Measurements from ENCODE around the gene SERPIND1.

The SERPIND1 gene

DNA sequence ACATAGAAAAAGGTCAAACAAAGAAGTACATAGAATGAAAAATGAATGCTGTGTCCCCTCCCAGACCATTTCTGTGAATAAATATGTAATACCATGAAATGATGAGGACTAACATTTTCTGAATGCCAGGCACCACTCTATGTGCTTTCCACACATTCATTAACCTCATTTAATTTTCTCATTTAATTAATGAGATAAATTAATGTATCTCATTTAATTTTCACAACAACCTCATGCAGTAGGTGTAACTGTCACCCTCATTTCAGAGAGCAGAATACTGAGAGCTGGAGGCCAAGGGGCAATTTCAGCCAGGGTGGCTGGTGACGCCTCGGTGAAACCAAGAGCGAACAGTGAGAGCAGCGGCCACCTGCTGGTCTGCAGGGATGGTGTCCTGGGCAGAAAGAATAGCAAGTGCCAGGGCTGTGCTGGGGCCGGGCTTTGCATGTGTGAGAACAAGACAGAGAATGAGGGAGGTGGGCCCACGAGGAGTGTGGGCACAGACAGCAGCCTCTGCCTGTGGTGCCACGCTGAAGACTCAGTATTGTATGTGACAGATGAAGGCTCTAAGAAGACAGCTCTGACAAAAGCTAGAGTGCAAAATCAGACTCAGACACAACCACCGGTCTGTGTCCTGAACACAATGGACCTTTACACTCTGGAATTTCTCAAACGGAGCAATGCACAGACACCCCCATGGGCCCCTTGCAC, 1.8 kb upstream of the SERPIND1 start:
- no peak for DNase-seq (ENCODE audit: low read depth in 2 of 2)

DNA sequence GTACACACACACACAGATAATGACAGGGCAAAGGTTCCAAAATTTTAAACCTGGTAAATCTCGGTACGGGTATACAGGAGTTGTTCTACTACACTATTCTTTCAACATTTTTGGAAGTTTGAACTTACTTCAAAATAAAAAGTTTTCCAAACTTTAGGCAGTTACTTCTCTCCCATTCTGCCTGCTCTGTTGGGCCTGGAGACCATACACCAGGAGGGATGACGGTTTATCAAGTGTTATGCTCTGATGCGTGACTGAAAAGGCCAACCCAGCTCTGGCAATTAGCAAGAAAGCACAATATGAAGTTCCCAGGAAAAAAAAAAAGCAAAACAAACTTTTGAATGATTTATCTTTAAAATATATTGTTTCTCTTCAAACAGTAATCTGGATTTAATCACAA, 969 bp downstream of the SERPIND1 start:
- no peak for DNase-seq (ENCODE audit: low read depth in 2 of 2)

DNA sequence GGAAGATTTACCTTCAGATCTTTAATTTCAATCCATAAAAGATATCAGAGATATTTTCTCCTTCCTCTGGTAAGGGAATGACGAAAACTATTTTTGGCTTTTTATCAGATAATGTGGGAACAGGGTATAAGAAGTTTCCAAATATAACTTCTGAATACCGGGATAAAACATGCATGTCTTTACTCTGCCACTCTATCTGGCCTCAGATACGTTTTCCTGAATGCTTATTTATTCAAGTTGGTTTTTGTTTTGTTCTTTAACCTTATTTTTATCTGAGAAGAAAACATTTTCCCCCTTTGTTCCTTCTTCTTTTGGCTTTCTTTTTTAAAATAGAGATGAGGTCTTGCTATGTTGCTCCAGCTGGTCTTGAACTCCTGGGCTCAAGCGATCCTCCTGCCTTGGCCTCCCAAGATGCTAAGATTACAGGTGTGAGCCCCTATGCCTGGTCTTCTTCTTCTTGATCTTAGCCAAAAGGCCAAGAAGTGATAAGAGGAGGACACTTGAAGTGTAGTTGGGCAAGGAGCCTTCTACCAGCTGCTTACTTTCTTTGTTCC, 1.5 kb downstream of the SERPIND1 start:
- no peak for DNase-seq (ENCODE audit: low read depth in 2 of 2)

DNA sequence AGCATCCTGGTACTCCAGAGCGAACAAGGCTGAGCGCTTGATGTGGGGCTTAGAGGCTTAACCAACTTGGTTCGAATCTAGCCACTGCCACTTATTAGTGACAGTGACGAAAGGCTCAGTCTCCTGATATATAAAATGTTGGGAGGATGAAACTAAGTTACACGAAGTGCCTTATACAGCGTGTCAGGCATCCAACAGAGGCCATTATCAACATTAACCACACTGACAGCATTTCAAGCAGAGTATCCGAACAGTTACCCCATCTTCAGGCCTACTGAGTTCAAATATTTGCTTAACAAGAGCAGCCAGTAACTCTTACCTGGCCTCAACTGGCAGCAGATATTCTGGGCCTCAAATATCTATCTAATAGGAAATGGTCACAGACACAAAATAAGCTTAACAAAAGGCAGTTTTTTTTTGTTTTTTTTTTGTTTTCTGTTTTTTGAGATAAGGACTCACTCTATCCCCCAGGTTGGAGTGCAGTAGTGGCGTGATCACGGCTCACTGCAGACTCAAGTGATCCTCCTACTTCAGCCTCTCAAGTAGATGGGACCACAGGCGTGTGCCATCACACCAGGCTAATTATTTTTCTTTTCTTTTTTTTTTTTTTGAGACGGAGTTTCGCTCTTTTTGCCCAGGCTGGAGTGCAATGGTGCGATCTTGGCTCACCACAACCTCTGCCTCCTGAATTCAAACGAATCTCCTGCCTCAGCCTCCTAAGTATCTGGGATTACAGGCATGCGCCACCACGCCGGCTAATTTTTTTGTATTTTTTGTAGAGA, 2.9 kb downstream of the SERPIND1 start:
- DNase-seq (ENCODE audit: low read depth in 2 of 2): no peak

DNA sequence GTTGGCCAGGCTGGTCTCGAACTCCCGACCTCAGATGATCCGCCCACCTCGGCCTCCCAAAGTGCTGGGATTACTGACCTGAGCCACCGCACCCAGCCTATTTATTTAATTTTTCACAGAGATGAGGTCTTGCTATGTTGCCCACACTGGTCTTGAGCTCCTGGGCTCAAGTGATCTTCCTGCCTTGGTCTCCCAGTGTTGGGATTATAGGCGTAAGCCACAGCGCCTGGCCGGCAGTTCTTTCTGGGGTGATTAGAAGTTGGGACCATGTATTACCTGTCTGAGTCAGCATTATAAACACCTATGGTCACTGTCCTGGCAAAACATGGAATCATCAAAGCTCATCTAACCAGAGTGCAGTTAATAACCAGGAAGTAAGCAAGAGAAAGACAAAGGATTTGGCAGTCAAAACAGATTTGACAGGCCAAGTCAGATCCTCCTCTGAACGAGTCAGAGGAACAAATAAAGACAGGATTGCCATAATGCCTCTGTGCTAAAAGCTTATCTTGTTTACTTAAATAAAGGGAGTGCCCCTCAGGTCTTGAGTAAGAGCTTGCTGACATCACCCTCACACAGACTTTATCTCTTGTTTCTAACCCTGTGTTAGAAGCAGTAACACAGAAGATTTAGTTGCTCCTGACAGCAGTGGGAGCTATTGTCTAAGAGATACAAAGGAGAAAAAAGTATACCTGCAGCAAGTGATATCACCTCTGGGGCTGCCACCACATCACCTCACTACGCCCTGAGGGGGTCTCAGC, 3.7 kb downstream of the SERPIND1 start:
- no peak for DNase-seq (ENCODE audit: low read depth in 2 of 2)

DNA sequence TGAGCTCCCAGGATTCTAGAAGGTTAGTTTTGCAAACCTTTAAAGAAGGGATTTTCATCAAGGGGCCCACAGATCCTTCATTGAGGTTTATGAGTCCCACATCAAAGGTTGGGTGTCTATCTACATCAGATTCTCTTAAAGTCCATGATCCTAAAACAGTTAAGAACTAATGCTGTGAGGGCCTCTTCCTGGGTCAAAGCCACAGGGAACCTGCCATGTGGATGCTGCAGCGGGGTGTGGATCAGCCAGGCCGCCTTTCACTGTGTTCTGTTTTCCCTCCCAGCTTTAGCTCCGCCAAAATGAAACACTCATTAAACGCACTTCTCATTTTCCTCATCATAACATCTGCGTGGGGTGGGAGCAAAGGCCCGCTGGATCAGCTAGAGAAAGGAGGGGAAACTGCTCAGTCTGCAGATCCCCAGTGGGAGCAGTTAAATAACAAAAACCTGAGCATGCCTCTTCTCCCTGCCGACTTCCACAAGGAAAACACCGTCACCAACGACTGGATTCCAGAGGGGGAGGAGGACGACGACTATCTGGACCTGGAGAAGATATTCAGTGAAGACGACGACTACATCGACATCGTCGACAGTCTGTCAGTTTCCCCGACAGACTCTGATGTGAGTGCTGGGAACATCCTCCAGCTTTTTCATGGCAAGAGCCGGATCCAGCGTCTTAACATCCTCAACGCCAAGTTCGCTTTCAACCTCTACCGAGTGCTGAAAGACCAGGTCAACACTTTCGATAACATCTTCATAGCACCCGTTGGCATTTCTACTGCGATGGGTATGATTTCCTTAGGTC, 5.3 kb downstream of the SERPIND1 start:
- no peak for DNase-seq (ENCODE audit: low read depth in 2 of 2)

DNA sequence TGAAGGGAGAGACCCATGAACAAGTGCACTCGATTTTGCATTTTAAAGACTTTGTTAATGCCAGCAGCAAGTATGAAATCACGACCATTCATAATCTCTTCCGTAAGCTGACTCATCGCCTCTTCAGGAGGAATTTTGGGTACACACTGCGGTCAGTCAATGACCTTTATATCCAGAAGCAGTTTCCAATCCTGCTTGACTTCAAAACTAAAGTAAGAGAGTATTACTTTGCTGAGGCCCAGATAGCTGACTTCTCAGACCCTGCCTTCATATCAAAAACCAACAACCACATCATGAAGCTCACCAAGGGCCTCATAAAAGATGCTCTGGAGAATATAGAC, 5.9 kb downstream of the SERPIND1 start:
- no peak for DNase-seq (ENCODE audit: low read depth in 2 of 2)

DNA sequence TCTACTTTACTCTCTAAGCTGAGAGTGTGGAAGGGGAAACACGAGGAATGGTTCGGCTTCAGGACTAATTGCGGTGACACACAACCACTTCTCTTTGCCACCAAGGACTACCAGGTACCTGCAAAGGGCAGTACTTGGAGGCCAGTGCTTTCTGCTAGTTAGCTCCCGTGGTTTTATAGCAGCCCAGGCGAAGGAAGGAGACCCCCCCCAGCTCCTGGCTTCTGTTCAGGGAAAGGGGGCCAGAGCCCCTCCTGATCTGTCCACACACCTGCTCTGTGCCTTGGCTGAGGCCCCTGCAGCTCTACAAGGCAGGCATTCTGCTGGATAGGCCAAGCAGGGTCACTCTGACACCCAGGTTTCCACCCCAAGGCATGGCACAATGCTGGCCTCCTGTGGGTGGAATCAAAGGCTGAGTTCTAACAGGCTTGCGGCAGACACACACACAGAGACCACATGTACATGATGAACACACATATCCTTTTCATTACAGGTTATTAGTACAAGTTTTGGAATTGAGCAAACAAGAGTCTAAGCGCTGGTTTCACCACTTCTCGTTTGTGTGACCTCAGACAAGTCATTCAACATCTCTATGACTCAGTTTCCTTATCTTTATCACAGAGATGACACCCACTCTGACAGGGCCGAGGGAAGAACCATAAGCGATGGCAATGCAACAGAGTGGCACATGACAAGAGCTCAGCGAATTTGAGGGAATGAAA, 7.5 kb downstream of the SERPIND1 start:
- no peak for DNase-seq (ENCODE audit: low read depth in 2 of 2)

DNA sequence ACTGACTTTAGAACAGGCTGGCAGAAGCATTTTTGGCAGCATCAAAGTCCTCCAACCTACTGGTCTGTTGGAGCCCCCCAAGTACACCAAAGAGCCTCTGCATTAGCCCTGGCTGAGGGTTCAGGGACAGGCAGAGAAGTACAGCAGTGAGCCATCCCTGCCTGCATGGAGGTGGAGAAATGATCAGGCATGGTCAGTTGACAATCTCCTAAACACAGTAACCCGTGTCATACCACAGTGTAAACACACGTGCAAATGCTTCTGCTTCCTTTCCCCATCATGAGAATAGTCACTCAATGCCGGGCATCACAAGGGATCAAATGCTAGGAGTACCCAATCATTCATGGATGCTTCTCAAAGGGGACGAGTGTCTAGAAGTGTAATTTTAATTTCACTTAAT, 8.2 kb downstream of the SERPIND1 start:
- DNase-seq (ENCODE audit: low read depth in 2 of 2): no peak

DNA sequence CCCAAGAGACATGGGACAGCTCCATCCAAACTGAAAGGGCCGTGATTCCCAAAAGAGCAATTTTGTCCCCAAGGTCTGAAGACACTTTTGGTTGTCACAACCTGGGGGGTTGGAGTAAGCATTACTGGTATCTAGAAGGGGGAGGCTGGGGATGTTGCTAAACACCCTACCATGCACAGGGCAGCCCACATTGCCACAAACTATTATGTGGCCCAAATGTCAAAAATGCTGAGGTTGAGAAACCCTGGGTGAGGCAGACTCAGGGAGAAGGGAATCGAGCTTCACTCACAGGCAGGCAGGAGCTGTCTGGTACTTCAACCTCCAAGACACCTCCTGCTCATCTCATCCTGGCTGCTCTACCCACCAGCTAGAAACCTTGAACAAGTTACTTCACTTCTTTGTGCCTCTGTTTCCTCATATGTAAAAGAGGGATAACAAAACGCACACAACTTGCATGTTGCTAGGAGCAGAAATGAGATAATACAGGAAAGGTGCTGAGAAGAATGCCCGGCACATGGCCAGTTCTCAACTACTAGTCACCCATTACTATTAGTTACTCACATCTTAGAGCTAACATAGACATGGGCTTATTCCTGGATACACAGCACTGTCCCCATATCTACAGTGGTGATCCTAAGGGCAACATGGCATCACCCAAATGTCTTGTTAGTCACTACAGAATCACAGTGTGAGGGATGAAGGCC, 8.8 kb downstream of the SERPIND1 start:
- DNase-seq (ENCODE audit: low read depth in 2 of 2): no peak

DNA sequence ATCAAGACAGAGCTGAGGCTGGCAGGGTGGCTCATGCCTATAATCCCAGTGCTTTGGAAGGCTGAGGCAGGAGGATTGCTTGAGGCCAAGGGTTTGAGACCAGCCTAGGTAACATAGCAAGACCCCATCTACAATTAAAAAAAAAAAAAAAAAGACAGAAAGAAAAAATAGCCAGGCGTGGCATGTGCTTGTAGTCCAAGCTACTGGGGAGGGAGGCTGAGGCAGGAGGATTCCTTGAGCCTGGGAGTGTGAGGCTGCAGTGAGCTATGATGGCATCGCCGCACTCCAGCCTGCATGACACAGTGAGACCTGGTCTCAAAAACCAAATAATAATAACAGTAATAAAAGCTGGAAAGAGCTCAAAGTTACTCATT, 9.4 kb downstream of the SERPIND1 start:
- no peak for DNase-seq (ENCODE audit: low read depth in 2 of 2)

DNA sequence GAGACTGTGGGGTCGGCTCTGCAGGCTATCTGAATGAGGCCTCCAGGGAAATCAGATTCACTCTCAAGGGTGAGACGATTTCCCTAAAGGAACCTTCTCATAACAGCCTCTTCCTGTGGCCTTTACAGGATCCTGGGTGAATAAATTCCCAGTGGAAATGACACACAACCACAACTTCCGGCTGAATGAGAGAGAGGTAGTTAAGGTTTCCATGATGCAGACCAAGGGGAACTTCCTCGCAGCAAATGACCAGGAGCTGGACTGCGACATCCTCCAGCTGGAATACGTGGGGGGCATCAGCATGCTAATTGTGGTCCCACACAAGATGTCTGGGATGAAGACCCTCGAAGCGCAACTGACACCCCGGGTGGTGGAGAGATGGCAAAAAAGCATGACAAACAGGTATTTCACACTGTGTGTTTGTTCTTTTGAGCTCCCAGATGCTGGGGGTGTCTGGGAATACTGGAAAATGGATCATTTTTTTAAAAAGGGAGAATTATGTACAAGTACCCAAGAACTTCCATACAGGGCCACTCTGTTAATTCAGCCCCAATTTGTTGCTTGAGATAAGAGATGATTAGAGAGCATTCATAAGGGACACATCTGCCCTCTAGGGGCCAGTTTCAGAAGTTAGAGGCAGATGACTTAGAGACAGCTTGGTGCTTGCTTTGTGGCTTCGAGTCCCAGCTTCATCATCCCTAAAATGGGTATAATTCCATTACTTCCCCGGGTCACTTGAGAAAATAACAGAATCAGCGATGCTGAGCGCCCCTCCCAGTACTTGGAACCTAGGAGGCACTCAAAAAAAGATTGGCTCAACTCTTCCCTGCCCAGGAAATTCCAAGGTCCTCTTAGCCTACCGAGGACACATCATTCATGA, 10.2 kb downstream of the SERPIND1 start:
- DNase-seq (ENCODE audit: low read depth in 2 of 2): peak in 1 of 2 experiments; percentile 28

DNA sequence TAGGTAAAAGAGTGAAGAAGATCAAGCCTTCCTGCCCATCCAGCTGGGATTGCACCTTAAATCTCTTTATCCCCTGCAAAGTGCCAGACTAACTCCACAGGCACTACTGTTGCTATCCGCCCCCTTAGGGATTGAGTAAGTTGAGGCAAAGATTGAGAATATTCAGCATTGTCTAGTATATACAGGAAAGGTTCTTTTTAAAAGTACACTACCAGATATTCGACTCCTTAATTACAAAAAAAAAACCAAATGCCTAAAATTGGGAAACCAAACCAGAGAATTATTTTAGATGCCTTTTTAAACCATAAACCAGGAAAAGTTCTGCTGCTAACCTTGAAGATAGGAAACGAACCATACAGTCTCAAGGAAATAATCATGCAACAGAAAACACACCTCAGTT, 11.5 kb downstream of the SERPIND1 start:
- no peak for DNase-seq (ENCODE audit: low read depth in 2 of 2)

DNA sequence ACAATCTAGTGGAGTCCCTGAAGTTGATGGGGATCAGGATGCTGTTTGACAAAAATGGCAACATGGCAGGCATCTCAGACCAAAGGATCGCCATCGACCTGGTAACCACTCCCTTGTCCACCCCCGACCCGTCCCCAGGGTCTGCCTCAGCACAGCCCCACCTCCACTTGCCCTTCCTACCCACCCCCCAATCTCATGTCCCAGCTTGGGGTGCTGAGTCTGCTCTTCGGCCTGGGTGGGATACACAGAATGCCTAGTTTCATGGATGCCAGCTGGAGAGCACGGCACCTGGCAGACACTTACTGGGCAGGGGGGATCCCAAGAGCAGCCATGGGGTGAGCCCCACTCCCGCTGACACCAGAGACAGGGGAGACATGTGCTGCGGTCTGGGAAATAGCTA, 12.1 kb downstream of the SERPIND1 start:
- no peak for DNase-seq (ENCODE audit: low read depth in 2 of 2)

DNA sequence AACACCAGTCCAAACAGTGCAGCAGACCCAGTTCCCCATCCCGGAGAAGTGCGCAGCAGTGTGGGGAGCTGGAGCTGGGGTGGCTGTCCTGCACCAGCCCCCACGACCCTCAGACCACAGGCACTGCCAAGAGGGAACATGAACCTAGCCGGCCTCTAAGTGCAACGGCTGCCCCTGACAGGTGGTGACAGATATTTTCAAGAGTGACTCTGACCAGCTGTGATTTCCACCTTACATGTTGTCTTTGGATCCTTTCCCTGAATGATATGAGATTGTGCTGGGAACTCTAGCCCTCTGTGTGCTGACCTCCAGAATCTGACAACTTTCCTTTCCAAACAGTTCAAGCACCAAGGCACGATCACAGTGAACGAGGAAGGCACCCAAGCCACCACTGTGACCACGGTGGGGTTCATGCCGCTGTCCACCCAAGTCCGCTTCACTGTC, 12.6 kb downstream of the SERPIND1 start:
- DNase-seq (ENCODE audit: low read depth in 2 of 2): no peak

DNA sequence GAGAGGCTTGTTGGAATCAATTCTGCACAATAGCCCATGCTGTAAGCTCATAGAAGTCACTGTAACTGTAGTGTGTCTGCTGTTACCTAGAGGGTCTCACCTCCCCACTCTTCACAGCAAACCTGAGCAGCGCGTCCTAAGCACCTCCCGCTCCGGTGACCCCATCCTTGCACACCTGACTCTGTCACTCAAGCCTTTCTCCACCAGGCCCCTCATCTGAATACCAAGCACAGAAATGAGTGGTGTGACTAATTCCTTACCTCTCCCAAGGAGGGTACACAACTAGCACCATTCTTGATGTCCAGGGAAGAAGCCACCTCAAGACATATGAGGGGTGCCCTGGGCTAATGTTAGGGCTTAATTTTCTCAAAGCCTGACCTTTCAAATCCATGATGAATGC, 13.3 kb downstream of the SERPIND1 start:
- DNase-seq (ENCODE audit: low read depth in 2 of 2): no peak

DNA sequence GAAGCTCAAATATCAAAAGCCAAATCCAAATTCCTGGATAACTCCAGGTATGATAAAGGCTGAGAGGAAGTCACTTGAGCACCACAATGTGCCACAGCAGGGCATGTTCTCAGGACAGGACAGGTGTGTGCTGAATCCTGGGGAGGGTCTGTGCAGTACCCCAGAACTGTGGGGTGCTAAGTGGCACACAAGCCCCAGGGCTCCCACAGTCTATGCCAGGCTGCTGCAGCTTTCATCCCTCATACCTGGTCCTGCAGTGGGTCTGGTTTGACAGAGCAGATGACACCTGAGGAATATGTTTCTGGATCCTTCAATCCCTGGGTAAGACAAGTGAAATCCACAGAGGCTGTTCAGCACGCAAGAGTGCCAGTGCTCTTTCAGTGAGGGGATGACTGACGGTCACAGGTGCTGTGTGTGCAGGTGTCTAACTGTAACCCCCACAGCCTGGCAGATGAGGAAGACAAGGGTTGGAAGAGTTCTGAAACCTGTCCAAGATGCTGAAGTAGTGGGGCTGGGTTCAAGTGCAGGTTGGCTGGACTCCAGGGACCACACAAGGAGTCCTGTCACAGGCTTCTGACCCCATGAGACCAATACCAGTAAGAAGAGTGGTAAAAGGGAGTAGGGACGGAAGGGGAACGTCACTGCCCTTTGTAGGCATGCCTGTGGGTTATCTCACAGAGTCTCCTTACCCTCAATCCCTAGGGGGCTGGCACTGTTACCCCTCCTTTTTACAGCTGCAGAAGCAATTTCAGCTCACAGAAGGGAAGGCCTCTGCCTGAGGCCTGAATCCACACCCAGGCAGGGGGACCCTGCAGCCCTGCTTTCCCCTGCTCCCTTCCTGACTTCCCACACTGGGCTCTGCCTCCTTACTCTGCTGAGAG, 14.1 kb downstream of the SERPIND1 start:
- DNase-seq (ENCODE audit: low read depth in 2 of 2): no peak

DNA sequence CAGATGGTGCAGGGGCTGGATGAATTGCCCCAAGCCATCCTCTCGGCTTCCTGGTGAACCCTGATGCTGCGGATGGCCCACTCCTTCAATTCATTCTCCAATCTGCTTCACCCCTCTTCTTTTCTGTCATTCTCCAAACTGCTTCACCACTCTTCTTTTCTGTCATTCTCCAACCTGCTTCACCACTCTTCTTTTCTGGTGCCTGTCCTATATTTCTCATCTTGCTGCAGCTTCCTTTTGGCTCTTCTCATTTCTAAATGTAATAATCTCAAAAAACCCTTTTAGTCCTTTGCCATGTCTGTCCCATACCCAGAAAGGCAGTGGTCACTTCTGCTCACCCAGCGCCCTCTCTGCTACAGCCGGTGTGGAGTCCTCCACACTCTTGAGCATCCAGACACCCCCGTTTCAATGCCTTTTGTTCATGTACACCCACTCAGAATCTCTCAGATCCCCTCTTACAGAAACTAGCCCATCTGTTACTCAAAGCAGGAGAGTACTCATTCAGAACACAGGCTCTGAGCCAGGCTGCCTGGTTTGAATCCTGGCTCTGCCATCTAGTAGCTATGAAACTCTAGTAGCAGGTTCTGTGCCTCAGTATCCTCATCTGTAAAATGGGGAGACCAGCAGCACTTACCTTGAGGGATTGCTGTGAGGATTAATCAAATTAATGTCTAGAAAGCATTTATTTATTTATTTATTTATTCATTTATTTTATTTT, 14.9 kb downstream of the SERPIND1 start:
- DNase-seq (ENCODE audit: low read depth in 2 of 2): no peak

All from stimulated activated CD4-positive, alpha-beta T cell treated with anti-CD3 and anti-CD28 coated beads, Interleukin-12 subunit alpha, Interleukin-12 subunit beta, amount 100 ng/mL, for 24 hours (primary cell).